ENCODE measurements around the gene PLCB1. TPM values are rescaled to one million over a fixed set of nuclear protein-coding genes. Genes with fewer than 3 reads are reported as not detected.

Gene PLCB1
- total RNA-seq, 1 donor from 2014 or later, result 10.7 TPM

DNA sequence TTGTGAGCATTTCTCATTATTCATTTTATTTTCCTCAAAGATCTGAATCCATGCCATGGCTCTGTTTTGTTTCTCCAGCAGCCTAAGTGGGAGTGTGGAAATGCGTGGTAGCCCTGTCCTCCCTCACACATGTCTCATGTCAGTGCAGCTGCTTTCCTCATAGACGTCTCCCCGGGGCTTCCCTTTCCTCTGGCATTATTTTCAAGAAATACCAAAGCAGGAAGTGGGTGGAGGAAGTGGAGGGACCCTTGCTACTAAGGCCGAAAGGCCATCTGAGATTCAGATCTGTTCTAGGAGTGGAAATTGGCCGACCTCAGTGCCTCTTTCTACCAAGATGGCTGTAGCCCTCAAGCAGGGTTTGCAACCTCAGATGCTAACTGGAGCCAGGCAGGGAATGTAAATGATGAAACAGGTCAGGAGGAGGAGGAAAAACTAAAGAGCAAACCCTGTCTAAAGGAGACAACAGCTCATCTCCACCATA, 515.9 kb downstream of the PLCB1 start:
- Histone ChIP-seq H3K9ac (ENCODE audit: low read length) (no peak overlapping the region), H2AFZ (ENCODE audit: low read depth, low read length) (no peak overlapping the region), H3K9me3 (ENCODE audit: insufficient read depth, low read depth, low read length) (no peaks in the 10 kb centered on the region), H3K4me3 (ENCODE audit: insufficient read depth, low read depth, low read length) (no peak overlapping the region), H3K36me3 (ENCODE audit: insufficient read depth, low read length) (no peaks in the 10 kb centered on the region), H3K79me2 (ENCODE audit: insufficient read depth, low read length) (no peaks in the 10 kb centered on the region), H3K27me3 (ENCODE audit: insufficient read depth, low read length) (no peaks in the 10 kb centered on the region), H3K27ac (ENCODE audit: low read depth, low read length) (no peak overlapping the region), H3K4me2 (ENCODE audit: low read length) (no peak overlapping the region), H3K4me1 (ENCODE audit: insufficient read depth, low read length) (peaks cover 12% of the 10 kb centered on the region), H4K20me1 (ENCODE audit: insufficient read depth, low read length) (no peaks in the 10 kb centered on the region)
- Mint-ChIP-seq H3K27ac (ENCODE audit: unreplicated experiment) (peak overlapping the region; percentile 37), H3K27me3 (ENCODE audit: low read depth, unreplicated experiment) (no peaks in the 10 kb centered on the region), H3K4me3 (ENCODE audit: unreplicated experiment) (no peak overlapping the region), H3K9me3 (ENCODE audit: unreplicated experiment) (peaks cover 3% of the 10 kb centered on the region), H3K4me1 (ENCODE audit: low read depth, unreplicated experiment) (peaks cover 32% of the 10 kb centered on the region), H3K36me3 (ENCODE audit: low read depth, unreplicated experiment) (peaks cover 4% of the 10 kb centered on the region)
- TF ChIP-seq EZH2 (IDR thresholded peaks at IDR 0.05; ENCODE audit: insufficient read depth, low read length), result no peak
- TF ChIP-seq, protein P1, sequence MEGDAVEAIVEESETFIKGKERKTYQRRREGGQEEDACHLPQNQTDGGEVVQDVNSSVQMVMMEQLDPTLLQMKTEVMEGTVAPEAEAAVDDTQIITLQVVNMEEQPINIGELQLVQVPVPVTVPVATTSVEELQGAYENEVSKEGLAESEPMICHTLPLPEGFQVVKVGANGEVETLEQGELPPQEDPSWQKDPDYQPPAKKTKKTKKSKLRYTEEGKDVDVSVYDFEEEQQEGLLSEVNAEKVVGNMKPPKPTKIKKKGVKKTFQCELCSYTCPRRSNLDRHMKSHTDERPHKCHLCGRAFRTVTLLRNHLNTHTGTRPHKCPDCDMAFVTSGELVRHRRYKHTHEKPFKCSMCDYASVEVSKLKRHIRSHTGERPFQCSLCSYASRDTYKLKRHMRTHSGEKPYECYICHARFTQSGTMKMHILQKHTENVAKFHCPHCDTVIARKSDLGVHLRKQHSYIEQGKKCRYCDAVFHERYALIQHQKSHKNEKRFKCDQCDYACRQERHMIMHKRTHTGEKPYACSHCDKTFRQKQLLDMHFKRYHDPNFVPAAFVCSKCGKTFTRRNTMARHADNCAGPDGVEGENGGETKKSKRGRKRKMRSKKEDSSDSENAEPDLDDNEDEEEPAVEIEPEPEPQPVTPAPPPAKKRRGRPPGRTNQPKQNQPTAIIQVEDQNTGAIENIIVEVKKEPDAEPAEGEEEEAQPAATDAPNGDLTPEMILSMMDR (IDR thresholded peaks at IDR 0.05; ENCODE audit: insufficient read depth, low read depth, low read length), result no peak
- no peak for DNase-seq (ENCODE audit: low read depth)
- FAIRE-seq, result no peak

DNA sequence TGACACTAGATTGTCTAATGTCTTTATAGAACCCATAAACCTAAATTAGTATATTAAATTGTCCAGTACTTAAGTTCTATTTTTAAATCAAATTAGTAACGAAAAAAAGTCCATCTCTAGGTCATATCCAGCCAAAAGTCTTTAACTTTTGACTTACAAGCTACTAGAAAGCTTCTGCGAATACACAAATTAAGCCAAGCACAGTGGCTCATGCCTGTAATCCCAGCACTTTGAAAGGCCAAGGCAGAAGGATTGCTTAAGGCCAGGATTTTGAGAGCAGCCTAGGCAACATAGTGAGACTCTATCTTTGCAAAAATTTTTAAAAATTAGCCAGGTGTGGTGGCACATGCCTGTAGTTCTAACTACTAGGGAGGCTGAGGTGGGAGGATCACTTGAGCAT, 516.4 kb downstream of the PLCB1 start:
- H3K27me3 ChIP-seq (ENCODE audit: insufficient read depth, low read length), result no peaks in the 10 kb centered on the region
- no peak overlapping the region for H3K27ac Mint-ChIP-seq (ENCODE audit: unreplicated experiment)
- peaks cover 29% of the 10 kb centered on the region for H3K4me1 Mint-ChIP-seq (ENCODE audit: low read depth, unreplicated experiment)
- H4K20me1 ChIP-seq (ENCODE audit: insufficient read depth, low read length), result no peaks in the 10 kb centered on the region
- H2AFZ ChIP-seq (ENCODE audit: low read depth, low read length), result no peak overlapping the region
- no peaks in the 10 kb centered on the region for H3K36me3 ChIP-seq (ENCODE audit: insufficient read depth, low read length)
- no peak for DNase-seq (ENCODE audit: low read depth)
- no peak for TF ChIP-seq EZH2 (IDR thresholded peaks at IDR 0.05; ENCODE audit: insufficient read depth, low read length)
- TF ChIP-seq, protein P1 (IDR thresholded peaks at IDR 0.05; ENCODE audit: insufficient read depth, low read depth, low read length), result no peak
- no peak for FAIRE-seq
- no peak overlapping the region for H3K27ac ChIP-seq (ENCODE audit: low read depth, low read length)
- no peaks in the 10 kb centered on the region for H3K79me2 ChIP-seq (ENCODE audit: insufficient read depth, low read length)
- H3K9me3 Mint-ChIP-seq (ENCODE audit: unreplicated experiment), result no peaks in the 10 kb centered on the region
- no peaks in the 10 kb centered on the region for H3K9me3 ChIP-seq (ENCODE audit: insufficient read depth, low read depth, low read length)
- H3K4me1 ChIP-seq (ENCODE audit: insufficient read depth, low read length), result peaks cover 12% of the 10 kb centered on the region
- H3K36me3 Mint-ChIP-seq (ENCODE audit: low read depth, unreplicated experiment), result no peaks in the 10 kb centered on the region
- no peak overlapping the region for H3K4me3 Mint-ChIP-seq (ENCODE audit: unreplicated experiment)
- H3K9ac ChIP-seq (ENCODE audit: low read length), result no peak overlapping the region
- no peak overlapping the region for H3K4me3 ChIP-seq (ENCODE audit: insufficient read depth, low read depth, low read length)
- H3K27me3 Mint-ChIP-seq (ENCODE audit: low read depth, unreplicated experiment), result no peaks in the 10 kb centered on the region
- H3K4me2 ChIP-seq (ENCODE audit: low read length), result no peak overlapping the region

DNA sequence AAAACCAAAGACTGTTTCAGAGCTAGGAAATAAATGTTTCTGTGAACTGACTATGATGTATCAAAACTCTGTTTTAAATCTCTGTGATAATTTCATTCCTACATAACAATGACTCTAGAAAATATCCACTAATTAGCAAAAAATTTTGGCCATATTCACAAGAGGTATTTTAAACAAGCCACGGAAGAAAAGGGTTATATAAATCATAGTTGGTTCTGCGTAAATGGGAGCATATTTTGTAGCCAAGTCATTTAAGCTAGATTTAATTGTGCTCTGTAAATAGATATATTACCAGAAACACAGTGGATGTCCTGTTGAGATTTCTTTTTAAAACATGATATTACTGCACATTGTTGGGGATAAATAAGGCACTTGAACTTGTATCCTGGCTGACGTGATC, 520.3 kb downstream of the PLCB1 start:
- no peaks in the 10 kb centered on the region for H3K79me2 ChIP-seq (ENCODE audit: insufficient read depth, low read length)
- H3K27me3 ChIP-seq (ENCODE audit: insufficient read depth, low read length), result no peaks in the 10 kb centered on the region
- TF ChIP-seq, protein P1 (IDR thresholded peaks at IDR 0.05; ENCODE audit: insufficient read depth, low read depth, low read length), result no peak
- TF ChIP-seq EZH2 (IDR thresholded peaks at IDR 0.05; ENCODE audit: insufficient read depth, low read length), result no peak
- DNase-seq (ENCODE audit: low read depth), result peak; percentile 36
- no peaks in the 10 kb centered on the region for H3K36me3 ChIP-seq (ENCODE audit: insufficient read depth, low read length)
- no peaks in the 10 kb centered on the region for H3K4me1 ChIP-seq (ENCODE audit: insufficient read depth, low read length)
- Mint-ChIP-seq H3K27ac (ENCODE audit: unreplicated experiment) (no peak overlapping the region), H3K36me3 (ENCODE audit: low read depth, unreplicated experiment) (no peaks in the 10 kb centered on the region), H3K9me3 (ENCODE audit: unreplicated experiment) (no peaks in the 10 kb centered on the region), H3K4me3 (ENCODE audit: unreplicated experiment) (no peak overlapping the region), H3K27me3 (ENCODE audit: low read depth, unreplicated experiment) (no peaks in the 10 kb centered on the region), H3K4me1 (ENCODE audit: low read depth, unreplicated experiment) (peaks cover 9% of the 10 kb centered on the region)
- H3K4me3 ChIP-seq (ENCODE audit: insufficient read depth, low read depth, low read length), result no peak overlapping the region
- FAIRE-seq, result peak; percentile 23
- no peak overlapping the region for H3K4me2 ChIP-seq (ENCODE audit: low read length)
- no peak overlapping the region for H3K27ac ChIP-seq (ENCODE audit: low read depth, low read length)
- H2AFZ ChIP-seq (ENCODE audit: low read depth, low read length), result no peak overlapping the region
- no peaks in the 10 kb centered on the region for H4K20me1 ChIP-seq (ENCODE audit: insufficient read depth, low read length)
- no peak overlapping the region for H3K9ac ChIP-seq (ENCODE audit: low read length)
- H3K9me3 ChIP-seq (ENCODE audit: insufficient read depth, low read depth, low read length), result no peaks in the 10 kb centered on the region

Data from astrocyte (in vitro differentiated cells and primary cell).